GM18951 (cell line): ENCODE measurements around the gene AR.

ENCODE experiments used
- POLR2A ChIP-seq: IDR thresholded peaks from 4 replicates; pipeline ENCODE4 v1.6.1; 2011; ENCODE audit warnings: mild to moderate bottlenecking; ENCODE audit not compliant: insufficient read length, insufficient read depth; ENCODE audit errors: extremely low read depth
- in situ Hi-C: fragments of 300-500 bp; cut with MboI; formaldehyde crosslinking; loops from one replicate; pipeline ENCODE4 v1.12.0; 2022; ENCODE audit warnings: low sequenced_read_pairs, mixed read lengths, inconsistent platforms; ENCODE audit not compliant: unreplicated experiment

Gene AR

DNA sequence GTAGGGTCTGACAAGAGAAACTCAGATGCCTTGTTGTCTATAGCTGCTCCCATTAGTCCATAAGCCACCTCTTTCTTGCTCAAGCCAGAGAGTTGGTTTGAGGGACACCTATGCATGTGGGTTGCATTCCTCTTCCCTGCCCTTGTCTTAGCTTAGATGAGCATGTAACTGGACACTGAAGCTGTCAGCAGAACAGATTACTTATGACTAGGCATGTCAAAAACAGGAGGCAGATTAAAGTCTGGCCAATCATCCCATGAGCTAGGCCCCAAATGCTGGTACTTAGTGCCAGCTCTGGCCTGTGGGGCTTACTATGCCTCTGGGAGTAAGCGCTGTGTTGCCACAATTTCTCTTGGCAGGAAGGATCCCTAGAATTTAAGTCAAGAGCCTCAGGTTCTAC, 215.2 kb downstream of the AR start:
- no peak for TF ChIP-seq POLR2A
- in situ Hi-C loops: no loop called here

DNA sequence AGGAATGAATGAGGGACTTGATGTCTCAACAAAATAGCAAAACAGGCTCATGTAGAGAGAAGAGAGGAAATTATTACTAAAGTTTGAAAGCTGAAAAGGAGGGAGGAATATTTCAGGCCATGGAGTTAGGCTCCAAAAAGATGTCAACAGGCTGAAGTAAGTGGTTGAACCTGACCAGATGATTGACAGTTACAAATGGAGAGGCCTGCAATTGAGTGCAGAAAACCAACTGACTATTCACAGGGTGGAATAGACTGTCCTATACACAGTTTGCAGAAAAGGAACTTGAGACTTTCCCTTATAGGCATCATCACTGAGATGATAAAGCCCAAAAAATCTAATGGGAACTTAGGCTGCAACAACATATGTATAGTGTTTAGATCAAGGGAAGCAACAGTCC, 233.3 kb downstream of the AR start:
- no peak for TF ChIP-seq POLR2A
- in situ Hi-C loops: no loop called here

- in situ Hi-C loops: no loop called here
- TF ChIP-seq POLR2A: no peak
Observed at GRCh38 chrX:67779099-67779498, 235.3 kb downstream of the AR start.
